Hepatocyte (in vitro differentiated cells): Measurements from ENCODE around the gene NUBP2. TPM values are rescaled to one million over a fixed set of nuclear protein-coding genes. Genes with fewer than 3 reads are reported as not detected.

Source experiments
- DNase-seq: peaks from one replicate; pipeline ENCODE4 v3.0.0-alpha.2; 2016; ENCODE audit warnings: low spot score
- H2AFZ ChIP-seq: fragments of 200-600 bp; sonication (generic); 2 replicates; pipeline ENCODE4 v1.6.0; 2016; ENCODE audit warnings: antibody characterized with exemption, mild to moderate bottlenecking
- H3K27ac ChIP-seq: fragments of 200-600 bp; sonication (generic); 2 replicates; pipeline ENCODE4 v1.5.1; 2016; ENCODE audit warnings: mild to moderate bottlenecking
- H3K27me3 ChIP-seq: fragments of 200-600 bp; sonication (generic); 2 replicates; pipeline ENCODE4 v1.6.1; 2016
- H3K36me3 ChIP-seq: fragments of 200-600 bp; sonication (generic); replicated peaks from 2 replicates; pipeline ENCODE4 v1.5.1; 2016; ENCODE audit warnings: low read depth; ENCODE audit not compliant: insufficient read depth
- H3K4me1 ChIP-seq: fragments of 200-600 bp; sonication (generic); 2 replicates; pipeline ENCODE4 v1.5.1; 2016; ENCODE audit warnings: mild to moderate bottlenecking, moderate library complexity; ENCODE audit not compliant: insufficient read depth
- H3K4me2 ChIP-seq: fragments of 200-600 bp; sonication (generic); 2 replicates; pipeline ENCODE4 v1.6.0; 2016
- H3K4me3 ChIP-seq: fragments of 200-600 bp; sonication (generic); 2 replicates; pipeline ENCODE4 v1.5.1; 2016; ENCODE audit warnings: mild to moderate bottlenecking
- H3K79me2 ChIP-seq: fragments of 200-600 bp; sonication (generic); 2 replicates; pipeline ENCODE4 v1.6.0; 2017; ENCODE audit warnings: mild to moderate bottlenecking
- H3K9me2 ChIP-seq: fragments of 200-600 bp; sonication (generic); replicated peaks from 2 replicates; pipeline ENCODE4 v1.6.0; 2017; ENCODE audit warnings: mild to moderate bottlenecking; ENCODE audit not compliant: insufficient read depth
- H3K9me3 ChIP-seq: fragments of 200-600 bp; sonication (generic); 2 replicates; pipeline ENCODE4 v1.5.1; 2016; ENCODE audit warnings: low read depth, mild to moderate bottlenecking
- H4K20me1 ChIP-seq: fragments of 200-600 bp; sonication (generic); 2 replicates; pipeline ENCODE4 v1.6.0; 2016; ENCODE audit warnings: mild to moderate bottlenecking; ENCODE audit not compliant: insufficient read depth, poor library complexity, severe bottlenecking
- CTCF ChIP-seq: fragments of 200-600 bp; sonication (generic); IDR thresholded peaks from 2 replicates; pipeline ENCODE4 v1.5.1; 2016; ENCODE audit warnings: antibody characterized with exemption, mild to moderate bottlenecking; ENCODE audit not compliant: poor library complexity
- EZH2 ChIP-seq: fragments of 200-600 bp; sonication (generic); IDR thresholded peaks from 2 replicates; pipeline ENCODE4 v1.6.1; 2016; ENCODE audit warnings: antibody characterized with exemption, mild to moderate bottlenecking, borderline replicate concordance
- EZH2phosphoT487 ChIP-seq: fragments of 200-600 bp; sonication (generic); IDR thresholded peaks from one replicate; pipeline ENCODE4 v1.6.1; 2018; ENCODE audit warnings: antibody characterized with exemption, mild to moderate bottlenecking, low read depth, moderate library complexity; ENCODE audit not compliant: unreplicated experiment, severe bottlenecking
- WGBS: methylation state at CpG from one replicate; pipeline ENCODE4 v1.1.6; 2016; ENCODE audit warnings: low lambda C conversion rate; ENCODE audit errors: missing lambda C conversion rate; 5-methylcytosine and 5-hydroxymethylcytosine counted together
- polyA plus RNA-seq: library from polyadenylated mRNA; unstranded; fragments of >200 nt; fragmentation: Nextera tagmentation; extraction: Ambion mirVana; gene quantifications from 2 replicates; pipeline ENCODE4 v1.2.1, GENCODE V29; 2016
- total RNA-seq: library from RNA; depleted of rRNA; stranded (reverse); fragments of >200 nt; gene quantifications from 2 replicates; pipeline ENCODE4 v1.2.3, GENCODE V29; 2014

The NUBP2 gene
- total and polyA plus RNA-seq, 2 experiments from 2014 or later: 85.4 to 101 TPM

- Histone ChIP-seq H3K27me3 (no peaks in the 10 kb centered on the region), H4K20me1 (peaks cover 5% of the 10 kb centered on the region), H3K4me1 (peaks cover 4% of the 10 kb centered on the region), H3K36me3 (no peaks in the 10 kb centered on the region), H3K4me3 (no peak overlapping the region), H3K27ac (no peak overlapping the region), H3K79me2 (peaks cover 33% of the 10 kb centered on the region), H3K4me2 (no peak overlapping the region), H3K9me3 (no peaks in the 10 kb centered on the region), H3K9me2 (no peaks in the 10 kb centered on the region), H2AFZ (no peak overlapping the region)
- peak; percentile 4 for DNase-seq
- WGBS: 84% methylated on average over 18 of the region's 19 CpGs
- no peak for TF ChIP-seq CTCF
- no peak for TF ChIP-seq EZH2
- TF ChIP-seq EZH2phosphoT487: no peak
These were observed 5.9 kb downstream of the NUBP2 start for GRCh38 chr16:1788708-1789100.

GRCh38 chr16:1789643-1790045, 6.9 kb downstream of the NUBP2 start:
- H3K4me1 ChIP-seq: peaks cover 7% of the 10 kb centered on the region
- H3K9me2 ChIP-seq: no peaks in the 10 kb centered on the region
- no peak overlapping the region for H3K4me3 ChIP-seq
- no peak overlapping the region for H3K27ac ChIP-seq
- peak; percentile 3 for DNase-seq
- TF ChIP-seq EZH2 (no peak), CTCF (no peak), EZH2phosphoT487 (no peak)
- no peaks in the 10 kb centered on the region for H3K27me3 ChIP-seq
- H3K4me2 ChIP-seq: no peak overlapping the region
- 92% methylated on average over 16 of the region's 25 CpGs for WGBS
- H3K79me2 ChIP-seq: peaks cover 24% of the 10 kb centered on the region
- H4K20me1 ChIP-seq: peaks cover 5% of the 10 kb centered on the region
- no peaks in the 10 kb centered on the region for H3K36me3 ChIP-seq
- H3K9me3 ChIP-seq: no peaks in the 10 kb centered on the region
- no peak overlapping the region for H2AFZ ChIP-seq

- Histone ChIP-seq H3K9me2 (no peaks in the 10 kb centered on the region), H3K36me3 (no peaks in the 10 kb centered on the region)
- TF ChIP-seq EZH2phosphoT487 (no peak), CTCF (no peak), EZH2 (no peak)
These were observed 7.5 kb downstream of the NUBP2 start for GRCh38 chr16:1790261-1790610.

More at GRCh38 chr16:1790261-1790610, 7.5 kb downstream of the NUBP2 start:
- Histone ChIP-seq H4K20me1 (peaks cover 5% of the 10 kb centered on the region), H3K9me3 (no peaks in the 10 kb centered on the region), H3K27ac (no peak overlapping the region), H3K4me2 (no peak overlapping the region), H3K4me3 (no peak overlapping the region), H3K27me3 (no peaks in the 10 kb centered on the region), H3K4me1 (peaks cover 13% of the 10 kb centered on the region), H2AFZ (no peak overlapping the region), H3K79me2 (peaks cover 18% of the 10 kb centered on the region)
- WGBS: 95% methylated on average over 15 of the region's 15 CpGs
- DNase-seq: no peak
